ENCODE results near the gene WDR62. TPM values are rescaled to one million over a fixed set of nuclear protein-coding genes. Genes with fewer than 3 reads are reported as not detected.

The WDR62 gene
- total RNA-seq, 4 donors from 2014 or later, result 0.17 to 0.62 (median 0.29) TPM

DNA sequence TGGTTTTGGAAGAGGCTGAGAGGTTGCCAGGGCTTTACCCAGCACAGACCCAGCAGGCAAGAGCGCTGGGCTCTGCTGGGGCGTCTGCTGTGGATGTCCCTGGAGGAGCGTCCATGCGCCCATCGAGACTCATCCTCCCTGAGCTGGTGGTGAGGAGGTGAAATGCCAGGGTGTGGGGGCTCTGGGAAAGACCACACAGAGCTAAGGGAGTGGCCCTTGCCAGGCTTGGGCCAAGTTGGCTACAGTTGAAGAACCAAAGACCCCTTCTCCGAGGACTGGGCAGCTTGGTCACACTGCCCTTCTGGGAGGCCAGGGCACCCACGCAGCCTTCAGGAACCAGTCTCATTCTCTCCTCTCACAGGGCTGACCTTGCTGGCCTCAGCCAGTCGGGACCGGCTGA is 31.6 kb downstream of the WDR62 start:
- 83 to 93% methylated on average over 2 of the region's 9 CpGs for WGBS, 2 donors (ENCODE audit: low coverage in 1 of 2)
- Histone ChIP-seq H3K36me3 (no peaks in the 10 kb centered on the region), H3K4me1 (no peaks in the 10 kb centered on the region), H3K27ac (no peak overlapping the region), H3K27me3 (no peaks in the 10 kb centered on the region), H3K4me3 (no peak overlapping the region), H3K9me3 (no peaks in the 10 kb centered on the region)
- TF ChIP-seq POLR2A (IDR thresholded peaks at IDR 0.05) (no peak), POLR2AphosphoS5 (IDR thresholded peaks at IDR 0.05) (no peak), EP300 (IDR thresholded peaks at IDR 0.05) (no peak)
- TF ChIP-seq, protein P1, sequence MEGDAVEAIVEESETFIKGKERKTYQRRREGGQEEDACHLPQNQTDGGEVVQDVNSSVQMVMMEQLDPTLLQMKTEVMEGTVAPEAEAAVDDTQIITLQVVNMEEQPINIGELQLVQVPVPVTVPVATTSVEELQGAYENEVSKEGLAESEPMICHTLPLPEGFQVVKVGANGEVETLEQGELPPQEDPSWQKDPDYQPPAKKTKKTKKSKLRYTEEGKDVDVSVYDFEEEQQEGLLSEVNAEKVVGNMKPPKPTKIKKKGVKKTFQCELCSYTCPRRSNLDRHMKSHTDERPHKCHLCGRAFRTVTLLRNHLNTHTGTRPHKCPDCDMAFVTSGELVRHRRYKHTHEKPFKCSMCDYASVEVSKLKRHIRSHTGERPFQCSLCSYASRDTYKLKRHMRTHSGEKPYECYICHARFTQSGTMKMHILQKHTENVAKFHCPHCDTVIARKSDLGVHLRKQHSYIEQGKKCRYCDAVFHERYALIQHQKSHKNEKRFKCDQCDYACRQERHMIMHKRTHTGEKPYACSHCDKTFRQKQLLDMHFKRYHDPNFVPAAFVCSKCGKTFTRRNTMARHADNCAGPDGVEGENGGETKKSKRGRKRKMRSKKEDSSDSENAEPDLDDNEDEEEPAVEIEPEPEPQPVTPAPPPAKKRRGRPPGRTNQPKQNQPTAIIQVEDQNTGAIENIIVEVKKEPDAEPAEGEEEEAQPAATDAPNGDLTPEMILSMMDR (IDR thresholded peaks at IDR 0.05), result no peak
- no peak for ATAC-seq

DNA sequence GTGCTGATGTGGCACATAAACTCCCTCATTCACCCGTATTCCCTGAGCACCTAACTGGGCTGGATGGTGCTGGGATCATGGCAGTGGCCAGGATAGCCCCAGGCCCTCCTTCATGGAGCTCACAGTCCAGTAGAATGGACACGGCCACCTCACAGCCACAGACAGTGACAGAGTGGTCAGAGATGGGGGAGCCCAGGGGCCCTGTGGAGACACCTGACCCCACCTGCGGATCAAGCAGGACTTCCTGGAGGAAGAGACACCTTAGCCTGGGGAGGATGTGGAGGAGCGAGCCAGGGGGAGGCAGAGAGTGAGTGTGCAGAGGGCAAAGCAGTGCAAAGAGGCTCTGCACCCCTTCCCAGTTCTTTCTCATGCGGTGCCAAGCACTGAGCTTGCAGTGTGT is 35.1 kb downstream of the WDR62 start:
- Histone ChIP-seq H3K27ac (no peak overlapping the region), H3K27me3 (no peaks in the 10 kb centered on the region), H3K36me3 (no peaks in the 10 kb centered on the region), H3K9me3 (no peaks in the 10 kb centered on the region), H3K4me1 (no peaks in the 10 kb centered on the region), H3K4me3 (no peak overlapping the region)
- ATAC-seq, result no peak
- no peak for TF ChIP-seq EP300 (IDR thresholded peaks at IDR 0.05)
- no peak for TF ChIP-seq POLR2A (IDR thresholded peaks at IDR 0.05)
- TF ChIP-seq, protein P1 (IDR thresholded peaks at IDR 0.05), result no peak
- no peak for TF ChIP-seq POLR2AphosphoS5 (IDR thresholded peaks at IDR 0.05)
- 92 to 100% methylated on average over 1 to 2 of the region's 5 CpGs for WGBS, 2 donors (ENCODE audit: low coverage in 1 of 2)

DNA sequence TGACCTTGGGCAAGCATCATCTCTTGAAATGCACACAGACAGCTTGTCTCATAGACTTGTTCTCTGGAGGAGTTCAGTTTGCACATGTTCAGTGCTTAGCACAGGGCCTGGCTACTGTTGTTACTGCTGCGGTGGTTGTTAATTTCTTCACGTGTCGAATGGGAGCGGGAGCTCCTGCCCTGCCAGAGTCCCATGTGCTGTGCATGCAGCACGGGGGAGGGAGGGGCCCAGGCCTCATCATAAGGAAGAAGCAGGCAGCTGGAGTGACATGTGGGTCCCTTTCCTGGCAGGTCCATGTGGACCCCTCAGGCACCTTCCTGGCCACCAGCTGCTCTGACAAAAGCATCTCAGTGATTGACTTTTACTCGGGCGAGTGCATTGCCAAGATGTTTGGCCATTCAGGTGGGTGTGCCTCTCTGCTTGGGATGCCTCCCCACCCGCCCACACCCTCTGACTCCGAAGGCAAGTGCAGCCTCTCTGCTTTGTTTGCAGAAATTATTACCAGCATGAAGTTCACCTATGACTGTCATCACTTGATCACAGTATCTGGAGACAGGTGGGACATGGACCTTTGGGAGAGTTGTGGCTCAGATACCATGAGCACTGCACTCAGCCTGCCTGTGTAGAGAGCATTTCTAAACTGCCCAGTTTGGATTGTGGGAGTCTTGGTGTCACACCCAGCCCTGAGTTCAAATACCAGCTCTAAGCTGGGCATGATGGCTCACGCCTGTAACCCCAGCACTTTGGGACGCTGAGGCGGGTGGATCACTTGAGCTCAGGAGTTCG is 36.4 kb downstream of the WDR62 start:
- H3K4me1 ChIP-seq, result no peaks in the 10 kb centered on the region
- no peaks in the 10 kb centered on the region for H3K27me3 ChIP-seq
- no peak overlapping the region for H3K4me3 ChIP-seq
- no peak overlapping the region for H3K27ac ChIP-seq
- H3K36me3 ChIP-seq, result no peaks in the 10 kb centered on the region
- TF ChIP-seq POLR2AphosphoS5 (IDR thresholded peaks at IDR 0.05), result no peak
- TF ChIP-seq, protein P1 (IDR thresholded peaks at IDR 0.05), result no peak
- no peak for TF ChIP-seq POLR2A (IDR thresholded peaks at IDR 0.05)
- WGBS, 2 donors (ENCODE audit: low coverage in 1 of 2), result 60 to 94% methylated on average over 2 to 3 of the region's 13 CpGs
- ATAC-seq, result no peak
- no peaks in the 10 kb centered on the region for H3K9me3 ChIP-seq

DNA sequence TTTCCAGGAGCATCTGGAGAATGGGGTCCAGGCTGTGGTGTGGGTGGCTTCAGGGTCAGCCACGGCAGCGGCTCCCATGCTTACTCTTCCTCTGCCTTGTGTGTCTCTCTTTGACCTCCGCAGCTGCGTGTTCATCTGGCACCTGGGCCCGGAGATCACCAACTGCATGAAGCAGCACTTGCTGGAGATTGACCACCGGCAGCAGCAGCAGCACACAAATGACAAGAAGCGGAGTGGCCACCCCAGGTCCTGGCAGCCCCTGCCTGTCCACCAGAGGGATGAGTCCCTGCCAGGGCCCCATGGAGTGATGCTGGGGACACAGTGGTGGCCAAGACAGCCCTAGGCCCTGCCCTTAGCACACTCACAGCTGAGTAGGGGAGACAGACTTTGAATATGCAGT is 37.9 kb downstream of the WDR62 start:
- H3K9me3 ChIP-seq, result no peaks in the 10 kb centered on the region
- WGBS, 2 donors (ENCODE audit: low coverage in 1 of 2), result 90 to 100% methylated on average over 1 to 2 of the region's 7 CpGs
- H3K27me3 ChIP-seq, result no peaks in the 10 kb centered on the region
- TF ChIP-seq POLR2AphosphoS5 (IDR thresholded peaks at IDR 0.05), result no peak
- TF ChIP-seq, protein P1 (IDR thresholded peaks at IDR 0.05), result no peak
- TF ChIP-seq POLR2A (IDR thresholded peaks at IDR 0.05), result no peak
- TF ChIP-seq EP300 (IDR thresholded peaks at IDR 0.05), result no peak
- no peaks in the 10 kb centered on the region for H3K4me1 ChIP-seq
- H3K36me3 ChIP-seq, result no peaks in the 10 kb centered on the region
- H3K27ac ChIP-seq, result no peak overlapping the region
- no peak for ATAC-seq
- H3K4me3 ChIP-seq, result no peak overlapping the region

DNA sequence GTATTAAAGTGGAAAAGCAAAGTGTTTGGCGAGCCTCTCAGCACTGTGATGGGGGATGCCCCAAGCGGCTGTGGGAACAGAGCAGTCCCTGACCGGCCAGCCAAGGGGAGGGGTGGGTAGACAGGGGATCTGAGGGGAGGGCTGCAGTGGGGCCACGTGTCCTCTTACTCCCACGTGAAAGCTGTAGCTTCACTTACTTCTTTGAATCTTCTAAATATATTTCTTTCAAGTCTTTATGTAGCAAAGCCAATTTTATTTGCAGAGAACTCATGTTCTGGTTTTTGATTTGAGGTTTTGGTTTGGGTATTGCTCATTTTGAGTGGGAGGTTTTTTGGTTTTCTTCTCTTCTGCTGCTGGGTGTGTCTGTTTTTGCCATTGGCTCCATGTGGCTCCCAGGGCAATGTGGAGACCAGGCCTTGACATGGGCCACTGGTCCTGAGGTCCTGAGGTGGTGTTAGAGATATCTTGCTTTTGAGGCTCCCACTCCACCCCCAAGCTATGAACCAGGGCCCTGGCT is 38.5 kb downstream of the WDR62 start:
- H3K27ac ChIP-seq, result no peak overlapping the region
- no peak for ATAC-seq

More for the DNA sequence above, 38.5 kb downstream of the WDR62 start:
- Histone ChIP-seq H3K4me1 (no peaks in the 10 kb centered on the region), H3K27me3 (no peaks in the 10 kb centered on the region), H3K36me3 (no peaks in the 10 kb centered on the region), H3K9me3 (no peaks in the 10 kb centered on the region), H3K4me3 (no peak overlapping the region)
- 77% methylated on average over 4 of the region's 5 CpGs; no CpG with 5 or more reads in 1 of the 2 donors for WGBS, 2 donors (ENCODE audit: low coverage in 1 of 2)
- no peak for TF ChIP-seq EP300 (IDR thresholded peaks at IDR 0.05)
- TF ChIP-seq, protein P1 (IDR thresholded peaks at IDR 0.05), result no peak
- no peak for TF ChIP-seq POLR2A (IDR thresholded peaks at IDR 0.05)
- no peak for TF ChIP-seq POLR2AphosphoS5 (IDR thresholded peaks at IDR 0.05)
